Measurements from ENCODE around the gene PIAS1. TPM values are rescaled to one million over a fixed set of nuclear protein-coding genes. Genes with fewer than 3 reads are reported as not detected.
A peak's percentile ranks its signal among the peaks of the same experiment; 100 is the strongest.

PIAS1 gene
- total RNA-seq, 2 donors from 2014 or later = 76.7 to 81.9 TPM

DNA sequence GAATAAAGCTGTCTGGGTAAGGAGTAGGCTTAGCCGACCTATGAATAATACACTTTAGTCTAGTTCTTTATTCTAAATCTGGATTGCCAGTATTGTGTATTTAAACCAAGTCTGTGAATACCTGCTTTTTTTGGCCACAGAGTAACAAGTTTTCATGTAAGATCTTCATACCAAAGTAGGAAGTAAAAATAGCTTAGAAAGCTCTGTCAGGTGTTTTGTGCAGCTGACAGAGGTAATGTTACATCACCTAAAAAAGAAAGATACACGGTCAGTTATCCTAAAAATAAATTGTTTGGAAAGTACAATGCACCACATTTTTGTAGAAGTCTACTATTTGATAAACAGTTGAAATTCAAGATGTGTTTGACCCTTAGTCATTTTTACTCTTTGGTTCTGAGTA is 134.5 kb downstream of the PIAS1 start:
- Mint-ChIP-seq H3K27me3 (no peaks in the 10 kb centered on the region), H3K36me3 (ENCODE audit: low read depth) (peaks cover 15% of the 10 kb centered on the region), H3K27ac (peak overlapping the region; percentile 61), H3K4me1 (peaks cover 6% of the 10 kb centered on the region), H3K4me3 (no peak overlapping the region)
- DNase-seq (no peak), ATAC-seq (no peak)
- H3K9me3 ChIP-seq (ENCODE audit: control insufficient read depth, low read length, poor library complexity, severe bottlenecking) = no peaks in the 10 kb centered on the region

- DNase-seq (no peak), ATAC-seq (no peak)
- no peak overlapping the region for H3K27ac Mint-ChIP-seq
- no peaks in the 10 kb centered on the region for H3K9me3 ChIP-seq (ENCODE audit: control insufficient read depth, low read length, poor library complexity, severe bottlenecking)
- H3K4me1 Mint-ChIP-seq = peaks cover 6% of the 10 kb centered on the region
- peaks cover 13% of the 10 kb centered on the region for H3K36me3 Mint-ChIP-seq (ENCODE audit: low read depth)
- H3K27me3 Mint-ChIP-seq = no peaks in the 10 kb centered on the region
- H3K4me3 Mint-ChIP-seq = no peak overlapping the region
Observed at GRCh38 chr15:68190048-68190447, 135.9 kb downstream of the PIAS1 start.

DNA sequence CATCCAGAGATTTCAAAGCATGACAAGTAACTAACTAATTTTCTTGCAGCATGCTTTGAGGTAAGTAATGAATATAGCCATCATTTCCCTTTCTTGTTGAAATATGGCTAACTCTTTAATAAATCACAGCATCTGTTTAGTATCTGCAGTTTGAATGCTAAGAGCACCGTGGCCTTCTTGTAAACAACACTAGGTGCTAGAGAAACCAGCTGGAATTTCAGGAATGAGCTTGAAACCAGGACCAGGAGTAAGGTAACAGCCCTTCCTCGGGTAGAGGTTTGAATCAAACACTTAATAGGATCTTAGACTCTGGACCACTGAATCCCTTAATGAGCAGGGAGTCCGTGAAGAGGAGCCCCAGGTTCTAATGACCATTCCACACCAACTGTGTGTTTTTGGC is 137.4 kb downstream of the PIAS1 start:
- ATAC-seq (no peak), DNase-seq (no peak)
- Mint-ChIP-seq H3K36me3 (ENCODE audit: low read depth) (peaks cover 11% of the 10 kb centered on the region), H3K27ac (peak overlapping the region; percentile 49), H3K4me3 (no peak overlapping the region), H3K4me1 (peaks cover 6% of the 10 kb centered on the region), H3K27me3 (no peaks in the 10 kb centered on the region)
- H3K9me3 ChIP-seq (ENCODE audit: control insufficient read depth, low read length, poor library complexity, severe bottlenecking) = no peaks in the 10 kb centered on the region

DNA sequence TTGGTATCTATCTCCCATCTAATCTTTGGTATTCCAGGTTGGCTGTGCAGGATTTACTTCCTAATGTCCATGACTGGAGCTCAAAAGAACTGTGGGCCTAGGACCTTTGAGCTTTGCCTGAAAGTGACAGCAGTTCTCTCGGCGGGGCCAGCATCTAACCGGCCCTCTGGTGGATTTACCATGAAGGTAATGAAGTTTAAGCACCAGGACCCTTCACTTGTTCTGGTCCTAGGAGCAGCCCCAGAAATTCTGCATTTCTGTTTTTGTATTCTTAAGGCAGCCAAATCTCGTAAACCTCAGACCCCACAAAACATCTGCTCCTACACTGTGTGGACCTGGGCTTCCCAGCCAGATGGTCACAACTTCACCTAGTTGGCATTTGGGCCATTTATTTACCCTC is 138.0 kb downstream of the PIAS1 start:
- H3K9me3 ChIP-seq (ENCODE audit: control insufficient read depth, low read length, poor library complexity, severe bottlenecking) = no peaks in the 10 kb centered on the region
- H3K4me1 Mint-ChIP-seq = peaks cover 6% of the 10 kb centered on the region
- H3K4me3 Mint-ChIP-seq = peak overlapping the region; percentile 5
- DNase-seq (no peak), ATAC-seq (no peak)
- H3K27me3 Mint-ChIP-seq = no peaks in the 10 kb centered on the region
- peak overlapping the region; percentile 9 for H3K27ac Mint-ChIP-seq
- peaks cover 11% of the 10 kb centered on the region for H3K36me3 Mint-ChIP-seq (ENCODE audit: low read depth)

- Mint-ChIP-seq H3K27me3 (no peaks in the 10 kb centered on the region), H3K4me1 (peaks cover 3% of the 10 kb centered on the region), H3K36me3 (ENCODE audit: low read depth) (peaks cover 8% of the 10 kb centered on the region), H3K4me3 (no peak overlapping the region), H3K27ac (peak overlapping the region; percentile 57)
- H3K9me3 ChIP-seq (ENCODE audit: control insufficient read depth, low read length, poor library complexity, severe bottlenecking) = no peaks in the 10 kb centered on the region
- no peak for ATAC-seq
- DNase-seq = no peak
Observed at GRCh38 chr15:68192804-68193486, 138.8 kb downstream of the PIAS1 start.

GRCh38 chr15:68195336-68196112 is 141.4 kb downstream of the PIAS1 start:
- Mint-ChIP-seq H3K27me3 (no peaks in the 10 kb centered on the region), H3K36me3 (ENCODE audit: low read depth) (peaks cover 4% of the 10 kb centered on the region), H3K4me3 (no peak overlapping the region), H3K27ac (no peak overlapping the region), H3K4me1 (peaks cover 3% of the 10 kb centered on the region)
- ATAC-seq = no peak
- DNase-seq = no peak
- no peaks in the 10 kb centered on the region for H3K9me3 ChIP-seq (ENCODE audit: control insufficient read depth, low read length, poor library complexity, severe bottlenecking)

- Mint-ChIP-seq H3K36me3 (ENCODE audit: low read depth) (peaks cover 4% of the 10 kb centered on the region), H3K27me3 (no peaks in the 10 kb centered on the region), H3K27ac (peak overlapping the region; percentile 54), H3K4me3 (no peak overlapping the region), H3K4me1 (peaks cover 3% of the 10 kb centered on the region)
- DNase-seq (no peak), ATAC-seq (no peak)
- H3K9me3 ChIP-seq (ENCODE audit: control insufficient read depth, low read length, poor library complexity, severe bottlenecking) = no peaks in the 10 kb centered on the region
Observed at GRCh38 chr15:68196445-68197169, 142.5 kb downstream of the PIAS1 start.

GRCh38 chr15:68197170-68197492 is 143.0 kb downstream of the PIAS1 start:
- Mint-ChIP-seq H3K4me3 (peak overlapping the region; percentile 60), H3K36me3 (ENCODE audit: low read depth) (peaks cover 4% of the 10 kb centered on the region), H3K27me3 (no peaks in the 10 kb centered on the region), H3K27ac (peak overlapping the region; percentile 54), H3K4me1 (peaks cover 5% of the 10 kb centered on the region)
- H3K9me3 ChIP-seq (ENCODE audit: control insufficient read depth, low read length, poor library complexity, severe bottlenecking) = no peaks in the 10 kb centered on the region
- ATAC-seq = no peak
- no peak for DNase-seq

GRCh38 chr15:68197661-68198437 is 143.7 kb downstream of the PIAS1 start:
- Mint-ChIP-seq H3K27ac (peak overlapping the region; percentile 54), H3K4me3 (no peak overlapping the region), H3K27me3 (no peaks in the 10 kb centered on the region), H3K4me1 (peaks cover 5% of the 10 kb centered on the region), H3K36me3 (ENCODE audit: low read depth) (peaks cover 4% of the 10 kb centered on the region)
- ATAC-seq = no peak
- no peak for DNase-seq
- no peaks in the 10 kb centered on the region for H3K9me3 ChIP-seq (ENCODE audit: control insufficient read depth, low read length, poor library complexity, severe bottlenecking)

- Mint-ChIP-seq H3K27ac (no peak overlapping the region), H3K4me1 (peaks cover 2% of the 10 kb centered on the region), H3K4me3 (no peak overlapping the region), H3K36me3 (ENCODE audit: low read depth) (no peaks in the 10 kb centered on the region), H3K27me3 (no peaks in the 10 kb centered on the region)
- ATAC-seq (no peak), DNase-seq (no peak)
- H3K9me3 ChIP-seq (ENCODE audit: control insufficient read depth, low read length, poor library complexity, severe bottlenecking) = no peaks in the 10 kb centered on the region
Observed at GRCh38 chr15:68199340-68199739, 145.2 kb downstream of the PIAS1 start.

- no peak overlapping the region for H3K4me3 Mint-ChIP-seq
- ATAC-seq (no peak), DNase-seq (no peak)
- peaks cover 2% of the 10 kb centered on the region for H3K4me1 Mint-ChIP-seq
- no peak overlapping the region for H3K27ac Mint-ChIP-seq
- H3K36me3 Mint-ChIP-seq (ENCODE audit: low read depth) = no peaks in the 10 kb centered on the region
- no peaks in the 10 kb centered on the region for H3K27me3 Mint-ChIP-seq
- H3K9me3 ChIP-seq (ENCODE audit: control insufficient read depth, low read length, poor library complexity, severe bottlenecking) = no peaks in the 10 kb centered on the region
Observed at GRCh38 chr15:68200016-68200861, 146.1 kb downstream of the PIAS1 start.

- peak overlapping the region; percentile 56 for H3K27ac Mint-ChIP-seq
- no peaks in the 10 kb centered on the region for H3K9me3 ChIP-seq (ENCODE audit: control insufficient read depth, low read length, poor library complexity, severe bottlenecking)
- no peak for DNase-seq
- no peaks in the 10 kb centered on the region for H3K27me3 Mint-ChIP-seq
- H3K4me3 Mint-ChIP-seq = no peak overlapping the region
- peaks cover 2% of the 10 kb centered on the region for H3K4me1 Mint-ChIP-seq
- no peaks in the 10 kb centered on the region for H3K36me3 Mint-ChIP-seq (ENCODE audit: low read depth)
- no peak for ATAC-seq
Observed at GRCh38 chr15:68201153-68201878, 147.2 kb downstream of the PIAS1 start.

Measured in T-helper 17 cell (primary cell).